ENCODE data around the gene FLYWCH1.
A peak's percentile ranks its signal among the peaks of the same experiment; 100 is the strongest.

Gene FLYWCH1

DNA sequence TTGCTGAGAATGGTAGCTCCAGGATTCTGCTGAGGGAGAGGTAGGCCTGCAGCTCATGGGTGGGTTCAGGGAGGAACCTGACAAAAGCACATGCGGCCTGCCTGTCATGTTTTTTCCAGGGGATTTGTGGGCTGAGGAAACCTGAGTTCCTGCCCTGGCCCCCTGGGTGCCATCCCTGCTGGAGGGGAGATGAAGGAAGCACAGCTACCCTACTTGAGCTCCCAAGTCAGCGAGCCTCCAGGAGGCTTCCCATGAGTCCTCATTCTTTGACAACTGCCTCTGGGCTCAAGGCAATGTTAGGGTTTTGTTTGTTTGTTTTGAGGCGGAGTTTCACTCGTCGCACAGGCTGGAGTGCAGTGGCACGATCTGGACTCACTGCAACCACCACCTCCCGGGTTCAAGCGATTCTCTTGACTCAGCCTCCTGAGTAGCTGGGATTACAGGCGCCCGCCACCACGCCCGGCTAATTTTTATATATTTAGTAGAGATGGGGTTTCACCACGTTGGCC is 12.1 kb upstream of the FLYWCH1 start:
- no peak for DNase-seq

DNA sequence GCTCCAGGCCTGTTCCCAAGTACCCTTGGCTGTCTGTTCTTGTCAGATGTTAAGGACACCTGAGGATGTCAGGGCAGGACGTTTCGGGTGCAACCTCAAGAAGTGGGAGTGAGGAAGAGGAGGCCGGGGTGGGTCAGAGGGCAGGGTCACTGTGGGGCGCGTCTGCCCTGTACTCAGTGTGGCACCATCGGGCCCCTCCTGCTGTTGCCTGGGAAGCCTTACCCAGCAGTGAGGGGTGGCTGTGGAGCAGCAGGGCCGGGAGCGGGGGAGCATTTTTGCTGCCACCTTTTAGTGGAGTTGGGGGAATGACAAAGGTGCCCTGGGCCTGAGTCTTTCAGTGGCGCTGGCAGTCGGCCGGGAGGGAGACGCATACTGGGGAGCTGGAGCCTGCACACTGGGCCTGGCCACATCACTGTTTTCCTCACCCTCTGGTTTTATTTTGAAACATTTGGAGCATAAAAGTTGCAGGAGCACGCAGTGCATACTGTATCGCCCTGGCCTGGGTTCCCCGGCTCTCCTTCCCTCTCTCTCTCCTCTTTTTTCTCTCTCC is 11.1 kb upstream of the FLYWCH1 start:
- DNase-seq = no peak

- DNase-seq = no peak
Observed at GRCh38 chr16:2902337-2903130, 9.2 kb upstream of the FLYWCH1 start.

DNA sequence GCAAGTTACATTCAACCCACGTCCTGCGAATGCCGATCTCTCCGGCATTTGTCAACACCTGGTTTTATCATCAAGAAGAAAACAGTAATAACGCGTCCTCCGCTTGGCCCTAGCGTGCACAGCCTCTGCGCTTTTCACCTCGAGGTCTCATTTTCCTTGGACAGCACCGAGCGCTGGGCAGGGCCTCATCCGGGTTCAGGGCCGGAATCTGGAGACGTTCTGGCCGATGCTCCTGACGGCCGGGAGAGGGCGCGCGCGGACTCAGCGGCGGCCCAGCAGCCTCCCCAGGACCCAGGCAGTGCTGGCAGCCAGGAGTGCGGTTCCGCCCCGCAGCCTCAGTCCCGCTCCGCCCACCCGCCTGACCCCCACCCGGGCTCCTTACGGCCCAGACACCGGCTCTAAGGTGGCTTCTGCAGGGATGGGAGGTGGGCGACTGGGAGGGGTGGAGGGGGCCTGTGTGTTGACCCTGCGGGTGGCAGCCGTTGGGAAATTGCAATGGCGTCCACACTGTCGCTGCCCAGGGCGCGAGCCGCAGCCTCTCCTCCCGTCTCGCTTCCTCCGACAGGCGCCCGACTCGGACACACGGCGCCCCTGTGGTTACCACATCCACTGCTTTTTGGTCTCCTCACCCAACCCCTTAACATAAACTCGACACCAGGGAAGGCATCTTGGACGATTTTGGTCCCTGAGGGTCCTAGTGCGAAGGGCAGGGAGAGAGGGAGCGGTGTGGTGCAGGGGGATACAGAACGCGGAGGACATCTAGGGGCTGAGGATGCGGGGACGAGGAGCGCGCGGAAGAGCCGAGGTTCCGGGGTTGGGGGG is 7.4 kb upstream of the FLYWCH1 start:
- DNase-seq = peak; percentile 90

DNA sequence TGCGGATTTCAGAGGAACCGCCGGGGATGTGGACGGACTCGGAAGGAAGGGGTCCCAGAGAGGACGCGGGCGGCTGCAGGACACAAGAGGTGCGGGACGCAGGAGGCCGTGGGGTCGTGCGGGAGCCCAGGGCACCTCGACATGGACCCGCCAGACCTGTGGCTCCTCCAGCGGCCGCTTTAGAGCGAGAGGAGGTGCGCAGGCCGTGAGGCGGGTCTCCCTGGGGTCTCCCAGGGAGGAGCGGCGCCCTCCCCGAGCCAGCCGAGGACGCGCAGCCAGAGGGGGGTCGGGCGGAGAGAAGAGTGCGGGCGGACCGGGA is 6.8 kb upstream of the FLYWCH1 start:
- DNase-seq = no peak

- DNase-seq = peak; percentile 95
Observed at GRCh38 chr16:2905241-2905987, 6.3 kb upstream of the FLYWCH1 start.

DNA sequence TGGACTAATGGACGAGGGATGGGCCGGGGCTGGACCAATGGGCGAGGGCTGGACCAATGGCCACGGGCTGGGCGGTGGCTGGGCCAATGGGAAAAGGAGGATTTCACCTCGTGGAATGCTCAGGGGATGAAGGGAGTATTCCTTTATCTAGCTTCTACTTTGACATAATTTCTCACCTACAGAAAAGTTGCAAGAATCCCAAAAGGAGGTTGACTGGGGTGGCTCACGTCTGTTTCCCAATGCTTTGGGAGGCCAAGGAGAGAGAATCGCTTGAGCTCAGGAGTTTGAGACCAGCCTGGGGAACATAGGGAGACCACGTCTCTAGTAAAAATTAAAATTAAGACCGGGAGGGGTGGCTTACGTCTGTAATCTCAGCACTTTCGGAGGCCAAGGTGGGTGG is 5.7 kb upstream of the FLYWCH1 start:
- no peak for DNase-seq

DNA sequence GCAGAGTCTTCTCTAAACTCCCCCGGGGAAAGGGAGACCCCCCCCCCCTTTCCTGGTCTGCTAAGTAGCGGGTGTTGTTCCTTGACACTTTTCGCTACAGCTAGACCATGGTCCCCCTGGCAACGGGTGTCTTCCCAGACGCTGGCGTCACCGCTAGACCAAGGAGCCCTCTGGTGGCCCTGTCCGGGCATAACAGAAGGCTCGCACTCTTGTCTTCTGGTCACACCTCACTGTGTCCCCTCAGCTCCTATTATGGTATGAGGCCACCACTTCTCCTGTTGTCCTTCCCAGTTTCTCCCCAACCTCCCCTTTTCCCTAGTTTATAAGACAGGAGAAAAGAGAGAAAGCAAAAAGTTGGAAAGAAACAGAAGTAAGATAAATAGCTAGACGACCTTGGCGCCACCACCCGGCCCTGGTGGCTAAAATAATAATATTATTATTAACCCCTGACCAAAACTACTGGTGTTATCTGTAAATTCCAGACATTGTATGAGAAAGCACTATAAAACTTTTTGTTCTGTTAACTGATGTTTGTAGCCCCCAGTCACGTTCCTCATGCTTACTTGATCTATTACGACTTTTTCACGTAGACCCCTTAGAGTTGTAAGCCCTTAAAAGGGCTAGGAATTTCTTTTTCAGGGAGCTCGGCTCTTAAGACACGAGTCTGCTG is 4.5 kb upstream of the FLYWCH1 start:
- DNase-seq = peak; percentile 75

DNA sequence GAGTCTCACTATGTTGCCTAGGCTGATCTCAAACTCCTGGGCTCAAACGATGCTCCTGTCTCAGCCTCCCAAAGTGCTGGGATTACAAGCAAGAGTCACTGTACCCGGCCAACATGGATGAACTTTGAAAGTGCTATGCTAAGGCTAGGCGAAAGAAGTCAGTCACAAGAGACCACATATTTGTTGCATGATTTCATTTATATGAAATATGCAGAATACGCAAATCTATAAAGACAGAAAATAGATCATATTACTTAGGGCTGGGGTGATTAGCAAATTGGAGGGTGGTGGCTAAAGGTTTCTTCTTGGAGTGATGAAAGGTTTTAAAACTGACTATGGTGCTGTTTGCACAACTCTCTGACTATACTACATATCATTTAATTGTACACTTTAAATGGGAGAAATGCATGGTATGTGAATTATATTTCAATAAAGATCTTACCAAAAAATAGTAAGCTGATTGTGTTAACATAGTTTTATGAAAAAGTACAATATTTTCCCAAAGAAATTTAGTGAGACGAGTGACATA is 1.2 kb upstream of the FLYWCH1 start:
- DNase-seq = no peak

- peak; percentile 77 for DNase-seq
Observed at GRCh38 chr16:2912330-2913199, 834 bp downstream of the FLYWCH1 start.

DNA sequence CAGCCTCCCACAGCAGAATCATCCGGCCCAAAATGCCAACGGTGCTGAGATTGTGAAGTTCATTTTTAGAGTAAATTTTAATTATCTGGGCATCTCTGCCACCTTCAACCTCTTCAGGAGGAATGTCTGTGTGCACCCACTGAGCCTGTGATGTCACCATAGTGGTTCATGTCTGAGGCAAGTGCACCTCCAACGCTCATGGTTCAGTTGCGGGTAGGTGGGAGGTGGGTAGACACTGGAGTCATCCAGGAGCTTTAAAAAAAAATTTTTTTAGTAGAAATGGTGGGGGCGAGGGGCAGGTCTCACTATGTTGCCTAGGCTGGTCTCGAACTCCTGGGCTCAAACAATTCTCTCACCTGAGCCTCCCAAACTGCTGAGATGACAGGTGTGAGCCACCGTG is 1.9 kb downstream of the FLYWCH1 start:
- DNase-seq = no peak

DNA sequence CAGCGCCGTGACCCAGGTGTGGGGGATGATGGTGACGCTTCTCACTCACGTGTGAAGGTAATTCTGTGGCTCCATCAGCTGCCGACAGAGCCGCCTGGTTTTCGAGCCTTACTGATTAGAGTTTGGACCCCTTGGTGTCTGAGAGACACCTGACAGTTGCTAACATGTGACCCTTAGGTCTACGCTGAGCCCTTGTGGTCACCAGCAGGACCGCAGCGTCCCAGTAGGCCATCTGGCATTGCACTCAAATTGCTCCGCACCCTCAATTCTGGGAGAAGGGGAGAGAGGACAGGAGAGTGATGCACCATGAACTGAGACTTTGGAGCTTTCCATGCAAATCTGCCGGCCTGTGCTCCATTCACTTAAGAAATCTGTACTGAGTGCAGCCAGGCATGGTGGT is 2.5 kb downstream of the FLYWCH1 start:
- no peak for DNase-seq

- DNase-seq = no peak
Observed at GRCh38 chr16:2915196-2915929, 3.6 kb downstream of the FLYWCH1 start.

DNA sequence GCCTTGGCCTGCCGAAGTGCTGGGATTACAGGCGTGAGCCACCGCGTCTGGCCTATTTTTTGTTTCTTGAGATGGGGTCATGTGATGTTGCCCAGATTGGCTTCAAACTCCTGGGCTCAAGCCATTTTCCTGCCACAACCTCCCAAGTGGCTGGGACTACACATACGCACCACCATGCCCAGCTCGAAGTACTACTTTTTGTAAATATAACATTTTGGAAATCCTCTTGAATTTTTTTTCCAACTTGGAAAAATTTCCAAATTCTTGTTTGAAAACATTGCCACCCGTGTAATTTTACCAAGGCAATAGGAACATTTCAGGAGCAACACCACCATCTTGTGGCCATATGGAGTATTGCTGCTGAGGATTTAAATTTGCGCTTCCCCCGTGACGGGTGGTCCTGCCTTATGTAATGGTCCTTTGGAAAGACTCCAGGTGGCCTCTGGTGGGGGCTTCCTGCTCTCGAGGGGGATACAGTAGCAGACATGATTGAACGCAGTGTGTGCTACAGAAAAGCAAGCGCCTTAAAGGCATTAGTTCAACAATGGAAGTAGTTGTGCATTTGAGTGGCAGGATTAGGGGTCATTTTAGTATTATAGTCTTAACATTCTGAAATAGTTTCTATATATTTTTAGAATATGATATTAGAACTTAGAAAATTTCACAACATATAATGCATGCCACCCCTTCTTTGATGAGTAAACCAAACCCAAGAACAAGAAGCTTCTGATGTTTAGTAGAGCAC is 8.0 kb downstream of the FLYWCH1 start:
- DNase-seq = peak; percentile 81

- no peak for DNase-seq
Observed at GRCh38 chr16:2923481-2923880, 11.8 kb downstream of the FLYWCH1 start.

GRCh38 chr16:2924901-2925755 is 13.4 kb downstream of the FLYWCH1 start:
- no peak for DNase-seq

DNA sequence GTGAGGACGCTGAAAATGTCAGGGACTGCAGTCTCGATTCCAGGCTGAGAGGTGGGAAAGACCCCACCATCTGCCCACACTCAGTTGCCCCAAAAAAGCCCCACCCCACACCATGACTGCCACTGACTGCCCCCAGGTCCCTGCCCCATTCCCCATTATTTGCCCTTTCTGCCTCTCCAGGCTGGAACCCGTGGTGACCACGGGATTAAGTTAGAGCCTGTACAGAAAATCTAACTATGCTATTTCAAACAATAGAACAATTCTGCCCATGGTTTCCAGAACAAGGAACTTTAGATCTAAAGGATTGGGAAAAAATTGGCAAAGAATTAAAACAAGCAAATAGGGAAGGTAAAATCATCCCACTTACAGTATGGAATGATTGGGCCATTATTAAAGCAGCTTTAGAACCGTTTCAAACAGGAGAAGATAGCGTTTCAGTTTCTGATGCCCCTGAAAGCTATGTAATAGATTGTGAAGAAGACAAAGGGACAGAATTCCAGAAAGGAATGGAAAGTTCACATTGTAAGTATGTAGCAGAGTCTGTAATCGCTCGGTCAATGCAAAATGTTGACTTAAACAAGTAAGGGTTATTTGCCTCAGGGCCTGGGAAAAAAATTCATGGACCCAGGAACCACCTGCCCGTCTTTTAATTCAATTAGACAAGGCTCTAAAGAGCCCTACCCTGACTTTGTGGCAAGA is 14.4 kb downstream of the FLYWCH1 start:
- no peak for DNase-seq

DNA sequence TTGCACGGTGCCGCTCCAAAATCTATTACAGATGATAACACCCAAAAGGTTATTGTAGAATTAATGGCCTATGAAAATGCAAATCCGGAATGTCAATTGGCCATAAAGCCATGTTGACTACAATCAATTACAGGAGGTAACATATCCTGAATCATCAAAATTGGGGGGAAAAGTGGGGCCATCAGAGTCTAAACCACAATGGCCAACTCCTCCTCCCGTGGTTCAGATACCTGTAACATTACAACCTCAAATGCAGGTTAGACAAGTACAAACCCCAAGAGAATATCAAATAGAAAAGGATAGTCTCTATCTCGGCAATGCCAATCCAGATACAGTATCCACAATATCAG is 14.9 kb downstream of the FLYWCH1 start:
- no peak for DNase-seq

Data from activated CD8-positive, alpha-beta memory T cell treated with anti-CD3 and anti-CD28 coated beads for 24 hours (primary cell).